ENCODE data around the gene CCS. TPM values are rescaled to one million over a fixed set of nuclear protein-coding genes. Genes with fewer than 3 reads are reported as not detected.

Gene CCS
- total and polyA plus RNA-seq, 8 donors = 16.9 to 125 (median 20.8) TPM

- DNase-seq (peak in 1 of 6 donors; percentile 51), FAIRE-seq (no peak), ATAC-seq (no peak)
- Histone ChIP-seq H3K4me3 (no peak overlapping the region), H3K9me3 (no peaks in the 10 kb centered on the region), H3K4me1 (peaks cover 0 to 4% (median 0%) of the 10 kb centered on the region in 3 donors), H3K36me3 (no peaks in the 10 kb centered on the region), H3K27me3 (no peaks in the 10 kb centered on the region), H3K27ac (no peak overlapping the region)
- intact Hi-C loops (cut with DNase I) = no loop called here
- TF ChIP-seq CTCF (IDR thresholded peaks at IDR 0.05) = no peak
- 89% methylated on average over 14 of the region's 14 CpGs for WGBS, 2 donors
These were observed 28.4 kb upstream of the CCS start for GRCh38 chr11:66564538-66564937.

GRCh38 chr11:66564984-66565383 is 28.0 kb upstream of the CCS start:
- no peak for DNase-seq
- TF ChIP-seq CTCF (IDR thresholded peaks at IDR 0.05) = no peak
- H3K36me3 ChIP-seq = no peaks in the 10 kb centered on the region
- no peak for ATAC-seq
- no peaks in the 10 kb centered on the region for H3K9me3 ChIP-seq
- H3K4me1 ChIP-seq = peaks cover 0 to 4% (median 0%) of the 10 kb centered on the region in 3 donors
- intact Hi-C loops (cut with DNase I) = no loop called here
- 85 to 94% methylated on average over 5 of the region's 5 CpGs for WGBS, 2 donors
- no peak for FAIRE-seq
- H3K27ac ChIP-seq = no peak overlapping the region
- no peaks in the 10 kb centered on the region for H3K27me3 ChIP-seq
- H3K4me3 ChIP-seq = no peak overlapping the region

- intact Hi-C loops (cut with DNase I) = no loop called here
- H3K27me3 ChIP-seq = no peaks in the 10 kb centered on the region
- no peak for TF ChIP-seq CTCF (IDR thresholded peaks at IDR 0.05)
These were observed 26.8 kb upstream of the CCS start for GRCh38 chr11:66566221-66566620.

GRCh38 chr11:66567787-66568123 is 25.2 kb upstream of the CCS start:
- Histone ChIP-seq H3K27me3 (no peaks in the 10 kb centered on the region), H3K4me3 (peak overlapping the region; percentile 56 to 79 (median 70)), H3K4me1 (peaks cover 0 to 4% (median 0%) of the 10 kb centered on the region in 3 donors), H3K36me3 (no peaks in the 10 kb centered on the region), H3K27ac (no peak overlapping the region), H3K9me3 (no peaks in the 10 kb centered on the region)
- ATAC-seq (no peak), FAIRE-seq (no peak), DNase-seq (no peak)
- 59 to 65% methylated on average over 14 to 15 of the region's 15 CpGs for WGBS, 2 donors
- intact Hi-C loops (cut with DNase I) = no loop called here
- TF ChIP-seq CTCF (IDR thresholded peaks at IDR 0.05) = no peak

More at GRCh38 chr11:66566221-66566620, 26.8 kb upstream of the CCS start:
- WGBS, 2 donors = 89 to 95% methylated on average over 8 of the region's 8 CpGs
- no peak overlapping the region for H3K27ac ChIP-seq
- ATAC-seq (no peak), FAIRE-seq (no peak), DNase-seq (no peak)
- no peaks in the 10 kb centered on the region for H3K9me3 ChIP-seq
- H3K4me1 ChIP-seq = peaks cover 0 to 4% (median 0%) of the 10 kb centered on the region in 3 donors
- no peak overlapping the region for H3K4me3 ChIP-seq
- no peaks in the 10 kb centered on the region for H3K36me3 ChIP-seq

- 5 to 7% methylated on average over 42 to 77 of the region's 77 CpGs for WGBS, 2 donors
- no peak for TF ChIP-seq CTCF (IDR thresholded peaks at IDR 0.05)
- no peaks in the 10 kb centered on the region for H3K36me3 ChIP-seq
- intact Hi-C loops (cut with DNase I) = no loop called here
- peaks cover 0 to 4% (median 0%) of the 10 kb centered on the region in 3 donors for H3K4me1 ChIP-seq
- H3K4me3 ChIP-seq = peak within 1 kb of the TSS; percentile 56 to 79 (median 70)
- H3K27ac ChIP-seq = no peak within 1 kb of the TSS
- no peaks in the 10 kb centered on the region for H3K27me3 ChIP-seq
- peak; percentile 84 to 95 (median 88) for DNase-seq
- no peak for FAIRE-seq
- H3K9me3 ChIP-seq = no peaks in the 10 kb centered on the region
- peak; percentile 98 to 99 (median 99) for ATAC-seq
These were observed 24.7 kb upstream of the CCS start, which contains the start of gene CTSF for GRCh38 chr11:66568124-66568916. TSS of gene CTSF (minus strand) at chr11:66568606. CDS start at chr11:66568486, 120 bp downstream.
